ENCODE results near the gene PI4K2B.
"Not testable (repeated sequence)": the region's sequence is repeated elsewhere in the genome, so short reads cannot be mapped to it uniquely, and the experiment has no call there.

The PI4K2B gene

GRCh38 chr4:25245181-25245580 lies 11.3 kb downstream of the PI4K2B start:
- DNase-seq = no peak

GRCh38 chr4:25246680-25247611 lies 13.1 kb downstream of the PI4K2B start:
- no peak for DNase-seq

- DNase-seq = not testable (repeated sequence)
Measured at GRCh38 chr4:25248875-25249274, 15.0 kb downstream of the PI4K2B start.

- not testable (repeated sequence) for DNase-seq
Measured at GRCh38 chr4:25249494-25249893, 15.7 kb downstream of the PI4K2B start.

GRCh38 chr4:25252230-25253070 lies 18.6 kb downstream of the PI4K2B start:
- no peak for DNase-seq

- no peak for DNase-seq
Measured at GRCh38 chr4:25253071-25253445, 19.2 kb downstream of the PI4K2B start.

- DNase-seq = not testable (repeated sequence)
Measured at GRCh38 chr4:25253786-25254185, 20.0 kb downstream of the PI4K2B start.

- DNase-seq = no peak
Measured at GRCh38 chr4:25258980-25259578, 25.2 kb downstream of the PI4K2B start.

- DNase-seq = no peak
Measured at GRCh38 chr4:25271866-25272265, 38.0 kb downstream of the PI4K2B start.

- no peak for DNase-seq
Measured at GRCh38 chr4:25280210-25280609, 46.4 kb downstream of the PI4K2B start.

- no peak for DNase-seq
Measured at GRCh38 chr4:25283948-25284347, 50.1 kb downstream of the PI4K2B start.

- DNase-seq = no peak
Measured at GRCh38 chr4:25284466-25284865, 50.6 kb downstream of the PI4K2B start.

- DNase-seq = no peak
Measured at GRCh38 chr4:25290490-25291067, 56.7 kb downstream of the PI4K2B start.

- DNase-seq = no peak
Measured at GRCh38 chr4:25291158-25291733, 57.4 kb downstream of the PI4K2B start.

- no peak for DNase-seq
Measured at GRCh38 chr4:25297528-25298242, 63.9 kb downstream of the PI4K2B start.

GRCh38 chr4:25299476-25300203 lies 65.8 kb downstream of the PI4K2B start:
- peak; percentile 72 for DNase-seq

GRCh38 chr4:25301471-25301870 lies 67.6 kb downstream of the PI4K2B start:
- DNase-seq = no peak

GRCh38 chr4:25302626-25303025 lies 68.8 kb downstream of the PI4K2B start:
- DNase-seq = no peak

- DNase-seq = no peak
Measured at GRCh38 chr4:25303578-25303977, 69.7 kb downstream of the PI4K2B start.

- DNase-seq = no peak
Measured at GRCh38 chr4:25306518-25307057, 72.8 kb downstream of the PI4K2B start.

GRCh38 chr4:25307596-25307995 lies 73.8 kb downstream of the PI4K2B start:
- no peak for DNase-seq

Measured in DMS79 (cell line).